HG02884 (cell line): ENCODE data around the gene MAPRE2.
"Not testable (repeated sequence)": the region's sequence is repeated elsewhere in the genome, so short reads cannot be mapped to it uniquely, and the experiment has no call there.

ENCODE experiments used
- ATAC-seq: cut with Tn5 transposase; IDR thresholded peaks from one replicate; pipeline ENCODE4 v1.9.1; 2021; ENCODE audit warnings: mild to moderate bottlenecking, moderate library complexity; ENCODE audit not compliant: unreplicated experiment

The MAPRE2 gene

GRCh38 chr18:35142275-35142615, 101.0 kb downstream of the MAPRE2 start:
- no peak for ATAC-seq

- peak; percentile 50 for ATAC-seq
Measured at GRCh38 chr18:35143622-35144596, 102.7 kb downstream of the MAPRE2 start.

GRCh38 chr18:35144698-35145097, 103.5 kb downstream of the MAPRE2 start:
- ATAC-seq, result no peak

- ATAC-seq, result not testable (repeated sequence)
Measured at GRCh38 chr18:35150195-35150594, 109.0 kb downstream of the MAPRE2 start.

GRCh38 chr18:35153609-35154272, 112.5 kb downstream of the MAPRE2 start:
- ATAC-seq, result peak; percentile 36

GRCh38 chr18:35155398-35156117, 114.3 kb downstream of the MAPRE2 start:
- no peak for ATAC-seq

- peak; percentile 42 for ATAC-seq
Measured at GRCh38 chr18:35157181-35157580, 116.0 kb downstream of the MAPRE2 start.

- ATAC-seq, result peak; percentile 69
Measured at GRCh38 chr18:35158728-35159450, 117.7 kb downstream of the MAPRE2 start.

- ATAC-seq, result peak; percentile 59
Measured at GRCh38 chr18:35159782-35160181, 118.6 kb downstream of the MAPRE2 start.

GRCh38 chr18:35161485-35161884, 120.3 kb downstream of the MAPRE2 start:
- ATAC-seq, result no peak

- no peak for ATAC-seq
Measured at GRCh38 chr18:35161934-35162333, 120.7 kb downstream of the MAPRE2 start.

GRCh38 chr18:35163014-35163539, 121.9 kb downstream of the MAPRE2 start:
- ATAC-seq, result no peak

- no peak for ATAC-seq
Measured at GRCh38 chr18:35163721-35164120, 122.5 kb downstream of the MAPRE2 start.

- ATAC-seq, result no peak
Measured at GRCh38 chr18:35164133-35164532, 122.9 kb downstream of the MAPRE2 start.

- ATAC-seq, result no peak
Measured at GRCh38 chr18:35167332-35167731, 126.1 kb downstream of the MAPRE2 start.

GRCh38 chr18:35167857-35168256, 126.6 kb downstream of the MAPRE2 start:
- ATAC-seq, result no peak

GRCh38 chr18:35170323-35170722, 129.1 kb downstream of the MAPRE2 start:
- ATAC-seq, result not testable (repeated sequence)

- ATAC-seq, result no peak
Measured at GRCh38 chr18:35171315-35171987, 130.2 kb downstream of the MAPRE2 start.

- ATAC-seq, result no peak
Measured at GRCh38 chr18:35172009-35172408, 130.8 kb downstream of the MAPRE2 start.

GRCh38 chr18:35172451-35173035, 131.3 kb downstream of the MAPRE2 start:
- ATAC-seq, result no peak
